ENCODE results near the gene POPDC3. TPM values are rescaled to one million over a fixed set of nuclear protein-coding genes. Genes with fewer than 3 reads are reported as not detected.

Gene POPDC3
- polyA plus RNA-seq, 1 donor from 2014 or later = not detected

DNA sequence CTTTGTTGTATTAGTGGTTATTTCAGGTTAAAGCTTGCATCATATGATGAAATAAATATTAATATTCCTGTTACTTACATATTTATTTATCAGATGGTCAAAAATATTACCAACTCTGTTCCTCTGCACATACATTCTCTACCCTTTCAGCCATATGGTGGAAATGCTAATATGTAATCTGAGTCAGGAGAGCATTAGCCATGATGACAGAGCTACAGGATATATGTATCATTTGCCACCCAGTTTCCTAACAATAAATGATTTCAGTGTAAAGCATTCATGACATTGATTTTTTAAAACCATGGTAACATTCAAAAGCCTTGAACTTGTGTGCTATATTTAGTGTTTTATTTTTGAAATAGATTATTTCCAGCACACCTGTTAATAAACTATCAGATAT is 16.6 kb downstream of the POPDC3 start:
- no peaks in the 10 kb centered on the region for H3K27me3 ChIP-seq (ENCODE audit: insufficient read depth, low read depth, low read length)
- H3K9ac ChIP-seq (ENCODE audit: low read length) = no peak overlapping the region
- H3K4me2 ChIP-seq (ENCODE audit: low read length) = no peak overlapping the region
- no peak overlapping the region for H3K27ac ChIP-seq (ENCODE audit: low read length)
- no peak overlapping the region for H3K4me3 ChIP-seq (ENCODE audit: low read length)
- no peaks in the 10 kb centered on the region for H3K9me2 ChIP-seq (ENCODE audit: insufficient read depth, low read length)
- H3K79me2 ChIP-seq (replicated peaks; ENCODE audit: insufficient read depth, low read length) = no peaks in the 10 kb centered on the region
- H2AFZ ChIP-seq (ENCODE audit: low read depth, low read length) = no peak overlapping the region
- no peaks in the 10 kb centered on the region for H3F3A ChIP-seq (ENCODE audit: insufficient read depth, low read length, poor library complexity, severe bottlenecking)
- TF ChIP-seq CTCF (IDR thresholded peaks at IDR 0.05; ENCODE audit: poor library complexity, severe bottlenecking) (no peak), MXI1 (conservative IDR thresholded peaks at IDR 0.05; ENCODE audit: poor library complexity, severe bottlenecking) (no peak), POLR2AphosphoS5 (IDR thresholded peaks at IDR 0.05) (no peak)
- no peaks in the 10 kb centered on the region for H3K36me3 ChIP-seq (ENCODE audit: insufficient read depth, low read length)
- H3K9me3 ChIP-seq (ENCODE audit: low read length) = no peaks in the 10 kb centered on the region
- H4K20me1 ChIP-seq (ENCODE audit: insufficient read depth) = no peaks in the 10 kb centered on the region

DNA sequence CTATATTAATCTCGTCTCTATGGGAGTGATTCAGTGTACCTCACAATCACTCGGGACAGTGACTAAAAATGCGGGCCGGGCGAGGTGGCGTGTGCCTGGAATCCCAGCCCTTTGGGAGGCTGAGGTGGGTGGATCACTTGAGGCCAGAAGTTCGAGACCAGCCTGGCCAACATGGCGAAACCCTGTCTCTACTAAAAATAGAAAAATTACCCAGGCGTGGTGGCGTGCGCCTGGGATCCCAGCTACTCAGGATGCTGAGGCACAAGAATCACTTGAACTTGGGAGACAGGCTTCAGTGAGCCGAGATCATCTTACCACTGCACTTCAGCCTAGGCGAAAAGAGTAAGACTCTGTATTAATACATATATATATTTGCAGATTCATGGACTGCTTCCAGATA is 17.4 kb downstream of the POPDC3 start:
- Histone ChIP-seq H3K4me2 (ENCODE audit: low read length) (no peak overlapping the region), H4K20me1 (ENCODE audit: insufficient read depth) (no peaks in the 10 kb centered on the region), H3K9me3 (ENCODE audit: low read length) (no peaks in the 10 kb centered on the region)

More for the DNA sequence above, 17.4 kb downstream of the POPDC3 start:
- Histone ChIP-seq H3K27ac (ENCODE audit: low read length) (no peak overlapping the region), H3K27me3 (ENCODE audit: insufficient read depth, low read depth, low read length) (no peaks in the 10 kb centered on the region), H3K4me3 (ENCODE audit: low read length) (no peak overlapping the region), H3K79me2 (replicated peaks; ENCODE audit: insufficient read depth, low read length) (no peaks in the 10 kb centered on the region), H3K36me3 (ENCODE audit: insufficient read depth, low read length) (no peaks in the 10 kb centered on the region), H3K9ac (ENCODE audit: low read length) (no peak overlapping the region), H2AFZ (ENCODE audit: low read depth, low read length) (no peak overlapping the region), H3K9me2 (ENCODE audit: insufficient read depth, low read length) (no peaks in the 10 kb centered on the region), H3F3A (ENCODE audit: insufficient read depth, low read length, poor library complexity, severe bottlenecking) (no peaks in the 10 kb centered on the region)
- TF ChIP-seq TAF1 (IDR thresholded peaks at IDR 0.05; ENCODE audit: low read depth) (no peak), POLR2AphosphoS5 (IDR thresholded peaks at IDR 0.05) (no peak), SMC3 (conservative IDR thresholded peaks at IDR 0.05; ENCODE audit: poor library complexity) (no peak), EP300 (conservative IDR thresholded peaks at IDR 0.05; ENCODE audit: poor library complexity, severe bottlenecking) (no peak), REST (IDR thresholded peaks at IDR 0.05; ENCODE audit: borderline replicate concordance) (no peak), RAD21 (conservative IDR thresholded peaks at IDR 0.05) (no peak), MXI1 (conservative IDR thresholded peaks at IDR 0.05; ENCODE audit: poor library complexity, severe bottlenecking) (no peak), CTCF (IDR thresholded peaks at IDR 0.05; ENCODE audit: poor library complexity, severe bottlenecking) (no peak), EZH2 (IDR thresholded peaks at IDR 0.05; ENCODE audit: borderline replicate concordance, insufficient read depth, low read length, poor library complexity, severe bottlenecking) (no peak)
